ENCODE measurements around the gene CDC7. TPM values are rescaled to one million over a fixed set of nuclear protein-coding genes. Genes with fewer than 3 reads are reported as not detected.

The CDC7 gene
- polyA plus RNA-seq, 1 donor (not counting 4 experiments of a cell fraction or from before 2014, with no cell fraction given), result 8.1 TPM

DNA sequence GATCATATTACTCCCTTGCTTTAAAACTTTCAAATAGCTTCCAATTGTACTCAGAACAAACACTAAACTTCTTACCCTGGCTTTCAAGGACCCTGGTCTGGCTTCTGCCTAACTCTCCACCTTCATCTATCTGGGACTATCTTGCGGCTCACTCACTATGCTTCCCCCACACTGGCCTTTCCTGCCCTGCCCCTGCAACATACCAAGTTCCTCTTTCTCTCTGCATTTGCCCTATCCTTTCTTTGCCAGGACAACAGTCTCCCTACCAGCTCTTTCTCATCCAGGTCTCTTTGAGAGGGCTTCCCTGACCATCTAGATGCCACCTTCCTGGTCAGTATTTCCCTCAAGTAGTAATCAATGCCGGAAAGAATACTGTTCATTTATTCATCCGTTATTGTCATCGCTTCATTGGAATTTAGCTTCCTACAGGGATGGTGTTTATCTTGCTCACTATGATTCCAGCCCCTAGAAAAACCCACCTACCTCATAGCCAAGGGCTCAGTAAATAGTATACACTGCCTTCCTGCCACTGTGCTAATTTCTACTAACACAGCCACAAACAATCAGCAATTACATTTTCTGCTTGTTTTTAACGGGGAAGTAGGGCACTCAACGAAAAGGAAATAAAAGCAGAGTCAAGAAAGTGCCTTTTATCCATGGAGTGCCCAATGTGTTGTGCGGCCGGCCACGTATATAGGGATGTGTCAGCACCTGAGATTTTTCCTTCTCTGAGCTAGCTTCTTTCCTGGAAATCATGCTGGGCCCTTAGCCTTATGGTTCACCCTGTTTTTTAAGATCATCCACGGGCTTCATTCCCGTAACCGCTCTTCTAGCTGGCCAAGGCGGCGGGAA, 521 bp upstream of the CDC7 start:
- dilution Hi-C loops (cut with MboI; ENCODE audit: extremely low pct_ligation_motif_present, low sequenced_read_pairs), result no loop called here
- H3K27ac ChIP-seq (ENCODE audit: control insufficient read depth, insufficient read depth, low read length), result peak overlapping the region; percentile 89
- DNase-seq (ENCODE audit: low read depth, low spot score), result no peak

GRCh38 chr1:91501523-91501851, 836 bp downstream of the CDC7 start:
- Histone ChIP-seq H3K4me1 (ENCODE audit: control insufficient read depth, extremely low read depth, insufficient read depth, low read length) (peaks cover 19% of the 10 kb centered on the region), H3K9me1 (ENCODE audit: control insufficient read depth, extremely low read depth, insufficient read depth, low read length) (no peaks in the 10 kb centered on the region), H4K20me1 (ENCODE audit: control insufficient read depth, extremely low read depth, insufficient read depth, low read length) (no peaks in the 10 kb centered on the region), H3K9me3 (ENCODE audit: control insufficient read depth, low read depth, low read length) (no peaks in the 10 kb centered on the region), H3K27ac (ENCODE audit: control insufficient read depth, insufficient read depth, low read length) (peak overlapping the region; percentile 89), H3K9ac (ENCODE audit: control insufficient read depth, extremely low read depth, insufficient read depth, low read length) (peak overlapping the region; percentile 91), H3K79me2 (ENCODE audit: control insufficient read depth, insufficient read depth, low read length) (peaks cover 10% of the 10 kb centered on the region), H3K4me3 (ENCODE audit: control insufficient read depth in 2 of 3, extremely low read depth in 1 of 3, insufficient read depth in 2 of 3, low read depth in 1 of 3, low read length in 3 of 3) (peak overlapping the region; percentile 69 to 88 (median 87)), H2AFZ (ENCODE audit: control insufficient read depth, low read length) (peak overlapping the region; percentile 100), H3K4me2 (ENCODE audit: control insufficient read depth, extremely low read depth, insufficient read depth, low read depth, low read length) (peak overlapping the region; percentile 98), H3K36me3 (ENCODE audit: control insufficient read depth in 2 of 2, extremely low read depth in 1 of 2, insufficient read depth in 2 of 2, low read length in 2 of 2) (no peaks in the 10 kb centered on the region), H3K27me3 (ENCODE audit: control insufficient read depth, extremely low read depth, insufficient read depth, low read length) (no peaks in the 10 kb centered on the region)
- dilution Hi-C loops (cut with MboI; ENCODE audit: extremely low pct_ligation_motif_present, low sequenced_read_pairs), result no loop called here
- peak in 1 of 3 experiments; percentile 32 for TF ChIP-seq CTCF (optimal IDR thresholded peaks at IDR 0.05 in 1 of 3, IDR thresholded peaks at IDR 0.05 in 1 of 3, conservative IDR thresholded peaks at IDR 0.05 in 1 of 3; ENCODE audit: extremely low read depth in 1 of 3, insufficient read depth in 2 of 3, low read length in 3 of 3)
- no peak for TF ChIP-seq EZH2 (IDR thresholded peaks at IDR 0.05; ENCODE audit: low read length)
- DNase-seq (ENCODE audit: low read depth, low spot score), result peak; percentile 1
- peak; percentile 67 for FAIRE-seq

More for the DNA sequence above, 521 bp upstream of the CDC7 start:
- peak; percentile 55 for FAIRE-seq
- peaks cover 10% of the 10 kb centered on the region for H3K79me2 ChIP-seq (ENCODE audit: control insufficient read depth, insufficient read depth, low read length)
- H3K4me1 ChIP-seq (ENCODE audit: control insufficient read depth, extremely low read depth, insufficient read depth, low read length), result peaks cover 19% of the 10 kb centered on the region
- TF ChIP-seq EZH2 (IDR thresholded peaks at IDR 0.05; ENCODE audit: low read length) (no peak), CTCF (optimal IDR thresholded peaks at IDR 0.05 in 1 of 3, IDR thresholded peaks at IDR 0.05 in 1 of 3, conservative IDR thresholded peaks at IDR 0.05 in 1 of 3; ENCODE audit: extremely low read depth in 1 of 3, insufficient read depth in 2 of 3, low read length in 3 of 3) (no peak)
- H3K27me3 ChIP-seq (ENCODE audit: control insufficient read depth, extremely low read depth, insufficient read depth, low read length), result no peaks in the 10 kb centered on the region
- no peaks in the 10 kb centered on the region for H3K9me1 ChIP-seq (ENCODE audit: control insufficient read depth, extremely low read depth, insufficient read depth, low read length)
- H3K9ac ChIP-seq (ENCODE audit: control insufficient read depth, extremely low read depth, insufficient read depth, low read length), result peak overlapping the region; percentile 91
- no peaks in the 10 kb centered on the region for H3K9me3 ChIP-seq (ENCODE audit: control insufficient read depth, low read depth, low read length)
- peak overlapping the region; percentile 100 for H2AFZ ChIP-seq (ENCODE audit: control insufficient read depth, low read length)
- no peaks in the 10 kb centered on the region for H3K36me3 ChIP-seq (ENCODE audit: control insufficient read depth in 2 of 2, extremely low read depth in 1 of 2, insufficient read depth in 2 of 2, low read length in 2 of 2)
- H3K4me3 ChIP-seq (ENCODE audit: control insufficient read depth in 2 of 3, extremely low read depth in 1 of 3, insufficient read depth in 2 of 3, low read depth in 1 of 3, low read length in 3 of 3), result peak overlapping the region; percentile 69 to 88 (median 87)
- H4K20me1 ChIP-seq (ENCODE audit: control insufficient read depth, extremely low read depth, insufficient read depth, low read length), result no peaks in the 10 kb centered on the region
- H3K4me2 ChIP-seq (ENCODE audit: control insufficient read depth, extremely low read depth, insufficient read depth, low read depth, low read length), result peak overlapping the region; percentile 98
